ENCODE measurements around the gene POLE.

DNA sequence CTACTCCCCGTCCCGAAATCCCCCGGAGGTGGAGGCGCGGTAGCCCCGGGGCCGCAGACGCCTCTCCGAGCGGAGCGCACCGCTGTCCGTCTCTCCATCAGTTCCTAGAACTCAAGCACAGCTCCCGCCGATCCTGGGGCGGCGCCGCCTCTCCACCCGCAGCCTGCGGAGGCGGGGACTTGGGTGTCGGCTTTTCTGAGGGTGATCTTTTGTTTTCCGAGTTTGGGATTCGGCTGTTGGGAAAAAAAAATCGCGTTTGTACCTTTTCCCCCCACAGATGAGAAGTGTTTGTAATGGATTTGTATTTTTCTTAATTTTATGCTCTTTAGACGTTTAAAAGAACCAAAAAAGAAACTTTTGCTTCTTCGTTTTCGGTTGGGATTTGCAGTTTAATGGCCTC lies 103.4 kb downstream of the POLE start:
- TF ChIP-seq POLR2AphosphoS5 (IDR thresholded peaks at IDR 0.05): no peak
- TF ChIP-seq, protein P1, sequence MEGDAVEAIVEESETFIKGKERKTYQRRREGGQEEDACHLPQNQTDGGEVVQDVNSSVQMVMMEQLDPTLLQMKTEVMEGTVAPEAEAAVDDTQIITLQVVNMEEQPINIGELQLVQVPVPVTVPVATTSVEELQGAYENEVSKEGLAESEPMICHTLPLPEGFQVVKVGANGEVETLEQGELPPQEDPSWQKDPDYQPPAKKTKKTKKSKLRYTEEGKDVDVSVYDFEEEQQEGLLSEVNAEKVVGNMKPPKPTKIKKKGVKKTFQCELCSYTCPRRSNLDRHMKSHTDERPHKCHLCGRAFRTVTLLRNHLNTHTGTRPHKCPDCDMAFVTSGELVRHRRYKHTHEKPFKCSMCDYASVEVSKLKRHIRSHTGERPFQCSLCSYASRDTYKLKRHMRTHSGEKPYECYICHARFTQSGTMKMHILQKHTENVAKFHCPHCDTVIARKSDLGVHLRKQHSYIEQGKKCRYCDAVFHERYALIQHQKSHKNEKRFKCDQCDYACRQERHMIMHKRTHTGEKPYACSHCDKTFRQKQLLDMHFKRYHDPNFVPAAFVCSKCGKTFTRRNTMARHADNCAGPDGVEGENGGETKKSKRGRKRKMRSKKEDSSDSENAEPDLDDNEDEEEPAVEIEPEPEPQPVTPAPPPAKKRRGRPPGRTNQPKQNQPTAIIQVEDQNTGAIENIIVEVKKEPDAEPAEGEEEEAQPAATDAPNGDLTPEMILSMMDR (IDR thresholded peaks at IDR 0.05): no peak

All from gastroesophageal sphincter (tissue), 3 donors.